B cell (primary cell): ENCODE results near the gene CLEC11A. TPM values are rescaled to one million over a fixed set of nuclear protein-coding genes. Genes with fewer than 3 reads are reported as not detected.

Experiments
- ATAC-seq: fragments of 200-7000 bp; cut with Tn5 transposase; one replicate; pipeline ENCODE4 v1.10.0; 2021; ENCODE audit warnings: low read depth, mild to moderate bottlenecking, moderate number of reproducible peaks, moderate library complexity
- CTCF ChIA-PET: fragments of 350-600 bp; sonication (Branson Sonifier 250); formaldehyde crosslinking; loops from one replicate; lab custom pipeline; 2021; ENCODE audit warnings: antibody characterized with exemption, inconsistent platforms; lab: Charles Lee
- POLR2A ChIA-PET: fragments of 350-600 bp; sonication (Branson Sonifier 250); formaldehyde crosslinking; loops from one replicate; lab custom pipeline; 2021; ENCODE audit warnings: antibody characterized with exemption; lab: Charles Lee
- DNase-seq: peaks from one replicate; pipeline ENCODE4 v3.0.0; 2013
- H2AFZ ChIP-seq: 2 replicates; pipeline ENCODE4 v1.6.1; 2012; ENCODE audit warnings: mild to moderate bottlenecking, low read depth, low read length; ENCODE audit not compliant: insufficient read depth, poor library complexity, severe bottlenecking
- H3K27ac ChIP-seq, 2 donors: 1 replicate in 1 of 2; 2 replicates in 1 of 2; pipeline ENCODE4 v1.5.1; 2012 to 2013; ENCODE audit warnings: low read length in 2 of 2, mild to moderate bottlenecking in 2 of 2, moderate library complexity in 1 of 2
- H3K27me3 ChIP-seq, 4 experiments: fragments of 200-600 bp in 1 of 4; sonication (generic) in 1 of 4; replicated peaks in 1 of 4; 1 replicate in 2 of 4; 2 replicates in 2 of 4; pipeline versions ENCODE4 v1.6.1 to v1.7.0; 2013 to 2016; ENCODE audit warnings: low read length in 3 of 4, mild to moderate bottlenecking in 2 of 4, mixed read lengths in 1 of 4, moderate library complexity in 1 of 4; ENCODE audit not compliant: insufficient read depth in 4 of 4, control insufficient read depth in 3 of 4; ENCODE audit errors: control extremely low read depth in 1 of 4
- H3K36me3 ChIP-seq, 2 experiments: replicated peaks in 1 of 2; 1 replicate in 1 of 2; 2 replicates in 1 of 2; pipeline versions ENCODE4 v1.6.1 to v1.7.1; 2013; ENCODE audit warnings: low read length in 1 of 2; ENCODE audit not compliant: insufficient read depth in 2 of 2, control insufficient read depth in 1 of 2; ENCODE audit errors: control extremely low read depth in 1 of 2, extremely low read depth in 1 of 2
- H3K4me1 ChIP-seq, 2 donors: fragments of 200-600 bp in 1 of 2; sonication (generic) in 1 of 2; 1 replicate in 1 of 2; 2 replicates in 1 of 2; pipeline versions ENCODE4 v1.5.1 to v1.6.1; 2013 to 2017; ENCODE audit warnings: low read length in 2 of 2; ENCODE audit not compliant: control insufficient read depth in 2 of 2, insufficient read depth in 2 of 2
- H3K4me2 ChIP-seq: replicated peaks from 2 replicates; pipeline ENCODE3; 2012; ENCODE audit warnings: mild to moderate bottlenecking, low read depth, low read length; ENCODE audit not compliant: poor library complexity, severe bottlenecking
- H3K4me3 ChIP-seq, 5 experiments: fragments of 200-600 bp in 1 of 5; sonication (generic) in 1 of 5; 1 replicate in 3 of 5; 2 replicates in 2 of 5; pipeline versions ENCODE4 v1.5.1 to v1.7.0; 2011 to 2016; ENCODE audit warnings: low read length in 4 of 5, mild to moderate bottlenecking in 4 of 5, low read depth in 2 of 5, control low read depth in 1 of 5, moderate library complexity in 1 of 5; ENCODE audit not compliant: insufficient read depth in 1 of 5; ENCODE audit errors: control extremely low read depth in 1 of 5, extremely low read depth in 1 of 5
- H3K79me2 ChIP-seq: fragments of 200-600 bp; sonication (generic); one replicate; pipeline ENCODE4 v1.6.0; 2016; ENCODE audit warnings: low read length; ENCODE audit not compliant: control insufficient read depth, insufficient read depth
- H3K9ac ChIP-seq: fragments of 200-600 bp; sonication (generic); 2 replicates; pipeline ENCODE4 v1.6.1; 2017; ENCODE audit warnings: mild to moderate bottlenecking, low read length, moderate library complexity
- H3K9me3 ChIP-seq, 3 donors: one replicate each; pipeline versions ENCODE4 v1.6.1 to v1.7.1; 2013; ENCODE audit warnings: low read length in 2 of 3; ENCODE audit not compliant: control insufficient read depth in 2 of 3, insufficient read depth in 1 of 3; ENCODE audit errors: control extremely low read depth in 1 of 3
- H4K20me1 ChIP-seq: 2 replicates; pipeline ENCODE4 v1.6.0; 2012; ENCODE audit warnings: mild to moderate bottlenecking, low read length; ENCODE audit not compliant: insufficient read depth, control insufficient read depth, poor library complexity, severe bottlenecking
- H3K27ac Mint-ChIP-seq: one replicate; pipeline ENCODE4 v1.8.0; 2021; ENCODE audit warnings: mixed read lengths
- H3K27me3 Mint-ChIP-seq: one replicate; pipeline ENCODE4 v1.8.0; 2021; ENCODE audit warnings: mixed read lengths
- H3K4me1 Mint-ChIP-seq: one replicate; pipeline ENCODE4 v1.8.0; 2021; ENCODE audit warnings: mixed read lengths
- H3K4me3 Mint-ChIP-seq: one replicate; pipeline ENCODE4 v1.8.0; 2021; ENCODE audit warnings: mixed read lengths
- H3K9me3 Mint-ChIP-seq: one replicate; pipeline ENCODE4 v1.8.0; 2022; ENCODE audit warnings: mixed read lengths; ENCODE audit not compliant: insufficient read depth
- CTCF ChIP-seq: fragments of 200-600 bp; IDR thresholded peaks from one replicate; pipeline ENCODE4 v1.8.0; 2022; ENCODE audit warnings: antibody characterized with exemption, mild to moderate bottlenecking
- EZH2 ChIP-seq: IDR thresholded peaks from 2 replicates; pipeline ENCODE4 v1.6.1; 2012; ENCODE audit warnings: borderline replicate concordance, low read depth, mild to moderate bottlenecking, moderate library complexity, low read length; ENCODE audit not compliant: insufficient read depth, poor library complexity, severe bottlenecking
- WGBS: methylation state at CpG from one replicate; pipeline ENCODE4 v1.1.5; 2013; ENCODE audit warnings: missing lambda C conversion rate; ENCODE audit not compliant: insufficient coverage; 5-methylcytosine and 5-hydroxymethylcytosine counted together
- intact Hi-C: fragments of 100-400 bp; cut with micrococcal nuclease; formaldehyde crosslinking; loops from one replicate; pipeline ENCODE4 v1.10.0; 2022
- polyA plus RNA-seq: library from polyadenylated mRNA; depleted of rRNA; stranded (reverse); fragments of >200 nt; gene quantifications from 2 replicates; pipeline ENCODE4 v1.2.3, GENCODE V29; 2012
- total RNA-seq, 2 donors: library from RNA; stranded (reverse); fragments of 120-200 nt in 1 of 2; gene quantifications; 1 replicate in 1 of 2; 2 replicates in 1 of 2; pipeline versions ENCODE4 v1.2.3 to v1.2.4, GENCODE V29; 2013 to 2022

The CLEC11A gene
- total and polyA plus RNA-seq, 2 donors (not counting 1 experiment from before 2014, with no cell fraction given), result 0.52 to 1.6 TPM

- Histone ChIP-seq H3K27ac (no peak overlapping the region), H3K36me3 (no peaks in the 10 kb centered on the region), H3K9ac (no peak overlapping the region), H3K4me2 (no peak overlapping the region), H3K9me3 (peaks cover 0 to 3% (median 0%) of the 10 kb centered on the region in 3 donors), H2AFZ (no peak overlapping the region), H3K4me3 (no peak overlapping the region), H3K79me2 (no peaks in the 10 kb centered on the region), H3K4me1 (no peaks in the 10 kb centered on the region), H4K20me1 (no peaks in the 10 kb centered on the region), H3K27me3 (peaks cover 0 to 20% (median 7%) of the 10 kb centered on the region in 4 experiments)
- ATAC-seq (no peak), DNase-seq (no peak)
- Mint-ChIP-seq H3K4me3 (no peak overlapping the region), H3K27ac (no peak overlapping the region), H3K4me1 (no peaks in the 10 kb centered on the region), H3K9me3 (no peaks in the 10 kb centered on the region), H3K27me3 (peaks cover 55% of the 10 kb centered on the region)
- 75% methylated on average over 7 of the region's 7 CpGs for WGBS
- ChIA-PET CTCF (no interaction called here), POLR2A (no interaction called here)
- intact Hi-C loops, result no loop called here
- no peak for TF ChIP-seq CTCF
- TF ChIP-seq EZH2, result no peak
These were observed 12.7 kb downstream of the CLEC11A start for GRCh38 chr19:50735869-50736268.

- no peak for DNase-seq
- intact Hi-C loops, result no loop called here
- Mint-ChIP-seq H3K27ac (no peak overlapping the region), H3K9me3 (no peaks in the 10 kb centered on the region), H3K27me3 (peaks cover 55% of the 10 kb centered on the region), H3K4me1 (no peaks in the 10 kb centered on the region), H3K4me3 (no peak overlapping the region)
- H3K4me3 ChIP-seq, result no peak overlapping the region
- ChIA-PET POLR2A (no interaction called here), CTCF (no interaction called here)
- H3K27ac ChIP-seq, result no peak overlapping the region
- H3K9ac ChIP-seq, result no peak overlapping the region
- no peaks in the 10 kb centered on the region for H3K36me3 ChIP-seq
- H4K20me1 ChIP-seq, result no peaks in the 10 kb centered on the region
- no peak for TF ChIP-seq CTCF
- TF ChIP-seq EZH2, result no peak
- no peak overlapping the region for H2AFZ ChIP-seq
- H3K4me2 ChIP-seq, result no peak overlapping the region
- peaks cover 0 to 7% (median 0%) of the 10 kb centered on the region in 3 donors for H3K9me3 ChIP-seq
- H3K27me3 ChIP-seq, result peaks cover 0 to 21% (median 9%) of the 10 kb centered on the region in 4 experiments
- ATAC-seq, result no peak
- H3K4me1 ChIP-seq, result no peaks in the 10 kb centered on the region
- no peaks in the 10 kb centered on the region for H3K79me2 ChIP-seq
- WGBS, result 76% methylated on average over 3 of the region's 5 CpGs
These were observed 13.2 kb downstream of the CLEC11A start for GRCh38 chr19:50736338-50736737.
